Suprapubic skin (tissue), 3 donors: ENCODE results near the gene MARCHF10.

Source experiments
- POLR2A ChIP-seq, 2 donors: fragments of 450-650 bp; IDR thresholded peaks; one replicate each; pipeline ENCODE4 v1.6.1; 2017; ENCODE audit warnings: antibody characterized with exemption in 2 of 2, mild to moderate bottlenecking in 2 of 2, moderate library complexity in 2 of 2
- TF ChIP-seq, protein P1 (sequence below), 2 donors: fragments of 200-600 bp in 1 of 2; fragments of 450-650 bp in 1 of 2; sonication (generic) in 1 of 2; IDR thresholded peaks; one replicate each; pipeline ENCODE4 v1.5.1; 2016 to 2019; ENCODE audit warnings: antibody characterized with exemption in 2 of 2, mild to moderate bottlenecking in 1 of 2, moderate library complexity in 1 of 2

DNA sequence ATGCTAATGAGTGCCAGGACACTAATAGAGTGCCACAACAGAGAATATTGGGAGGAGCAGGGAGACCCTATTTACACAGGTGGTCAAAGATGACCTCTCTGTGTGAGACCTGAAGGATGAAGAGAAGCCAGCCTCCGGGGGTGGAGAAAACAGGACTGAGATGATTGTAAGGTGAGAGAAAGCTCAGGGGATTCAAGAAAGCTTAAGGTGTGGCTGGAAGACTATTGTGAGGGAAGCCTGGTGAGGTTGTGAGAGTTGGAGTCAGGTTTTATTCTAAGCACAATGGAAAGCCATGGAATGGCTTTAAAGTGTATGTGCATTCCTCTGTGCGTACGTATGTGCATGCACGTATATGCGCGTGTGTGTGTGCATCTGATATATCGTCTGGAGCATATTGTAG lies 10.4 kb upstream of the MARCHF10 start:
- TF ChIP-seq, protein P1, sequence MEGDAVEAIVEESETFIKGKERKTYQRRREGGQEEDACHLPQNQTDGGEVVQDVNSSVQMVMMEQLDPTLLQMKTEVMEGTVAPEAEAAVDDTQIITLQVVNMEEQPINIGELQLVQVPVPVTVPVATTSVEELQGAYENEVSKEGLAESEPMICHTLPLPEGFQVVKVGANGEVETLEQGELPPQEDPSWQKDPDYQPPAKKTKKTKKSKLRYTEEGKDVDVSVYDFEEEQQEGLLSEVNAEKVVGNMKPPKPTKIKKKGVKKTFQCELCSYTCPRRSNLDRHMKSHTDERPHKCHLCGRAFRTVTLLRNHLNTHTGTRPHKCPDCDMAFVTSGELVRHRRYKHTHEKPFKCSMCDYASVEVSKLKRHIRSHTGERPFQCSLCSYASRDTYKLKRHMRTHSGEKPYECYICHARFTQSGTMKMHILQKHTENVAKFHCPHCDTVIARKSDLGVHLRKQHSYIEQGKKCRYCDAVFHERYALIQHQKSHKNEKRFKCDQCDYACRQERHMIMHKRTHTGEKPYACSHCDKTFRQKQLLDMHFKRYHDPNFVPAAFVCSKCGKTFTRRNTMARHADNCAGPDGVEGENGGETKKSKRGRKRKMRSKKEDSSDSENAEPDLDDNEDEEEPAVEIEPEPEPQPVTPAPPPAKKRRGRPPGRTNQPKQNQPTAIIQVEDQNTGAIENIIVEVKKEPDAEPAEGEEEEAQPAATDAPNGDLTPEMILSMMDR (IDR thresholded peaks at IDR 0.05) = no peak
- TF ChIP-seq POLR2A (IDR thresholded peaks at IDR 0.05) = no peak
